Endothelial cell of umbilical vein (primary cell): ENCODE measurements around the gene EGF. TPM values are rescaled to one million over a fixed set of nuclear protein-coding genes. Genes with fewer than 3 reads are reported as not detected.

Source experiments
- BruUV-seq: library from RNA; stranded (reverse); fragments of 400-500 nt; replicated peaks from 2 replicates; lab custom pipeline; 2021; lab: Mats Ljungman, UMichigan
- CTCF ChIA-PET: fragments of 300-600, 350-600 bp; sonication (Branson Sonifier 250); formaldehyde crosslinking; loops from one replicate; lab custom pipeline; 2021; ENCODE audit warnings: antibody characterized with exemption, inconsistent platforms; lab: Charles Lee
- POLR2A ChIA-PET: fragments of 300-600, 350-600 bp; sonication (Branson Sonifier 250); formaldehyde crosslinking; loops from one replicate; lab custom pipeline; 2021; ENCODE audit warnings: antibody characterized with exemption, inconsistent platforms; lab: Charles Lee
- DNase-seq: peaks from one replicate; pipeline ENCODE4 v3.0.0-alpha.2; 2011; ENCODE audit warnings: low read depth, low spot score
- FAIRE-seq: peaks from 2 replicates; lab custom pipeline; 2011; peaks lifted over from hg19 to GRCh38; lab: Jason Lieb, UNC
- H2AFZ ChIP-seq: 2 replicates; pipeline ENCODE4 v1.6.0; 2012; ENCODE audit warnings: low read depth, low read length, control low read depth, inconsistent platforms
- H3K27ac ChIP-seq: 2 replicates; pipeline ENCODE4 v1.5.1; 2011; ENCODE audit warnings: low read depth, mild to moderate bottlenecking, control low read depth, low read length, moderate library complexity; ENCODE audit not compliant: insufficient read depth
- H3K27me3 ChIP-seq, 2 experiments: 2 replicates each; pipeline versions ENCODE4 v1.6.0 to v1.6.1; 2011; ENCODE audit warnings: low read length in 2 of 2, mixed read lengths in 1 of 2; ENCODE audit not compliant: control insufficient read depth in 2 of 2, insufficient read depth in 2 of 2
- H3K36me3 ChIP-seq, 2 experiments: 2 replicates in 1 of 2; 3 replicates in 1 of 2; pipeline ENCODE4 v1.5.1; 2011; ENCODE audit warnings: low read length in 2 of 2, mild to moderate bottlenecking in 1 of 2, moderate library complexity in 1 of 2; ENCODE audit not compliant: control insufficient read depth in 2 of 2, insufficient read depth in 2 of 2; ENCODE audit errors: extremely low read depth in 1 of 2
- H3K4me1 ChIP-seq: 3 replicates; pipeline ENCODE4 v1.5.1; 2011; ENCODE audit warnings: mild to moderate bottlenecking, low read length; ENCODE audit not compliant: control insufficient read depth, insufficient read depth; ENCODE audit errors: extremely low read depth
- H3K4me2 ChIP-seq: 2 replicates; pipeline ENCODE4 v1.6.1; 2011; ENCODE audit warnings: low read length, control low read depth, mixed read lengths; ENCODE audit not compliant: insufficient read depth
- H3K4me3 ChIP-seq, 3 experiments: fragments of 200-600 bp in 1 of 3; sonication (generic), shearing (Covaris generic) in 1 of 3; replicated peaks in 1 of 3; 2 replicates each; pipeline ENCODE4 v1.5.1; 2011 to 2016; ENCODE audit warnings: control low read depth in 3 of 3, low read length in 3 of 3, mild to moderate bottlenecking in 2 of 3, inconsistent platforms in 1 of 3, low read depth in 1 of 3, moderate library complexity in 1 of 3; ENCODE audit not compliant: insufficient read depth in 1 of 3
- H3K79me2 ChIP-seq: 2 replicates; pipeline ENCODE4 v1.6.0; 2012; ENCODE audit warnings: low read length, inconsistent platforms; ENCODE audit not compliant: control insufficient read depth, insufficient read depth
- H3K9ac ChIP-seq: replicated peaks from 2 replicates; pipeline ENCODE3; 2011; ENCODE audit warnings: low read length, control low read depth; ENCODE audit not compliant: insufficient read depth; ENCODE audit errors: extremely low read depth
- H3K9me1 ChIP-seq: replicated peaks from 3 replicates; pipeline ENCODE4 v1.6.0; 2011; ENCODE audit warnings: mild to moderate bottlenecking, low read length; ENCODE audit not compliant: control insufficient read depth, insufficient read depth; ENCODE audit errors: extremely low read depth
- H3K9me3 ChIP-seq: replicated peaks from 2 replicates; pipeline ENCODE4 v1.5.1; 2012; ENCODE audit warnings: low read length, inconsistent platforms; ENCODE audit not compliant: control insufficient read depth, insufficient read depth
- H4K20me1 ChIP-seq: replicated peaks from 2 replicates; pipeline ENCODE3; 2011; ENCODE audit warnings: mild to moderate bottlenecking, low read length; ENCODE audit not compliant: control insufficient read depth, insufficient read depth; ENCODE audit errors: extremely low read depth
- CTCF ChIP-seq, 2 donors: IDR thresholded peaks; 1 replicate in 1 of 2; 2 replicates in 1 of 2; pipeline ENCODE4 v1.5.1; 2011; ENCODE audit warnings: low read length in 2 of 2, mild to moderate bottlenecking in 2 of 2, moderate library complexity in 2 of 2, control low read depth in 1 of 2, inconsistent platforms in 1 of 2, low read depth in 1 of 2; ENCODE audit not compliant: insufficient read depth in 1 of 2; ENCODE audit errors: extremely low read depth in 1 of 2
- EZH2 ChIP-seq: IDR thresholded peaks from 2 replicates; pipeline ENCODE4 v1.6.1; 2012; ENCODE audit warnings: borderline replicate concordance, low read depth, mild to moderate bottlenecking, moderate library complexity, low read length, inconsistent platforms; ENCODE audit not compliant: severe bottlenecking
- FOS ChIP-seq: IDR thresholded peaks from 2 replicates; pipeline ENCODE4 v1.6.1; 2011; ENCODE audit warnings: mild to moderate bottlenecking, low read length, moderate library complexity, borderline replicate concordance; ENCODE audit not compliant: insufficient read depth
- GATA2 ChIP-seq: IDR thresholded peaks from 2 replicates; pipeline ENCODE4 v1.7.0; 2011; ENCODE audit warnings: low read depth, mild to moderate bottlenecking, moderate library complexity, mixed read lengths, low read length; ENCODE audit not compliant: insufficient read length, insufficient read depth
- JUN ChIP-seq: IDR thresholded peaks from 2 replicates; pipeline ENCODE4 v1.6.1; 2011; ENCODE audit warnings: borderline replicate concordance, low read depth; ENCODE audit not compliant: insufficient read length, insufficient read depth
- MAX ChIP-seq: IDR thresholded peaks from 2 replicates; pipeline ENCODE4 v1.6.1; 2011; ENCODE audit not compliant: insufficient read depth, insufficient read length
- MYC ChIP-seq: IDR thresholded peaks from one replicate; pipeline ENCODE4 v1.6.1; 2011; ENCODE audit warnings: mild to moderate bottlenecking, low read depth, low read length
- POLR2A ChIP-seq: IDR thresholded peaks from 2 replicates; pipeline ENCODE4 v1.6.1; 2012; ENCODE audit warnings: low read depth, mild to moderate bottlenecking, control low read depth, low read length
- POLR2AphosphoS5 ChIP-seq: IDR thresholded peaks from 2 replicates; pipeline ENCODE4 v1.6.1; 2012; ENCODE audit warnings: low read depth, mild to moderate bottlenecking, control low read depth, low read length, moderate library complexity; ENCODE audit not compliant: insufficient read depth
- dilution Hi-C: fragments of 300-500 bp; cut with MboI; formaldehyde crosslinking; loops from one replicate; pipeline ENCODE4 v1.15.0; 2019; ENCODE audit warnings: low sequenced_read_pairs; ENCODE audit not compliant: extremely low pct_ligation_motif_present
- intact Hi-C: fragments of 100-400 bp; cut with micrococcal nuclease; formaldehyde crosslinking; loops from one replicate; pipeline ENCODE4 v1.10.0; 2022
- polyA plus RNA-seq, 4 experiments: library from polyadenylated mRNA; depleted of rRNA in 3 of 4; stranded (reverse) in 3 of 4; unstranded in 1 of 4; fragments of >200 nt; gene quantifications; 2 replicates each; pipeline versions ENCODE4 v1.2.1 to v1.2.3, GENCODE V29; 2011 to 2012; ENCODE audit warnings: missing spikeins in 1 of 4
- total RNA-seq: library from RNA; stranded (reverse); gene quantifications from 2 replicates; pipeline ENCODE4 v1.2.3, GENCODE V29; 2021

EGF gene
- total and polyA plus RNA-seq, 2 donors (not counting 3 experiments of a cell fraction or from before 2014, with no cell fraction given), result not detected

- dilution Hi-C loops (no loop called here), intact Hi-C loops (no loop called here)
- no peaks in the 10 kb centered on the region for H3K9me3 ChIP-seq
- CTCF ChIA-PET, result no interaction called here
- no peak overlapping the region for H3K4me3 ChIP-seq
- no peaks in the 10 kb centered on the region for H3K36me3 ChIP-seq
- no peak overlapping the region for H2AFZ ChIP-seq
- no peak overlapping the region for H3K27ac ChIP-seq
- DNase-seq (no peak), FAIRE-seq (no peak)
- no peak for TF ChIP-seq POLR2AphosphoS5
- no peak for TF ChIP-seq POLR2A
- TF ChIP-seq CTCF (IDR thresholded peaks at IDR 0.05; ENCODE audit: extremely low read depth in 1 of 2, insufficient read depth in 1 of 2, low read depth in 1 of 2, low read length in 2 of 2), result no peak
- no peak for TF ChIP-seq EZH2
- no peak for TF ChIP-seq JUN
- TF ChIP-seq MYC, result no peak
- no peak for TF ChIP-seq GATA2
- no peak for TF ChIP-seq MAX
- TF ChIP-seq FOS, result no peak
- H3K79me2 ChIP-seq, result no peaks in the 10 kb centered on the region
- no peaks in the 10 kb centered on the region for H3K4me1 ChIP-seq
- no peak overlapping the region for H3K4me2 ChIP-seq
- peaks cover 0 to 2% of the 10 kb centered on the region in 2 experiments for H3K27me3 ChIP-seq
- no peak overlapping the region for H3K9ac ChIP-seq
- H4K20me1 ChIP-seq, result no peaks in the 10 kb centered on the region
- H3K9me1 ChIP-seq, result no peaks in the 10 kb centered on the region
- no TSS peak for BruUV-seq
- POLR2A ChIA-PET, result no interaction called here
Measured at GRCh38 chr4:109925396-109925795, 12.7 kb downstream of the EGF start.
